ENCODE results near the gene LPCAT1. TPM values are rescaled to one million over a fixed set of nuclear protein-coding genes. Genes with fewer than 3 reads are reported as not detected.

LPCAT1 gene
- total and polyA plus RNA-seq, 8 donors = 5.2 to 229 (median 14.4) TPM

DNA sequence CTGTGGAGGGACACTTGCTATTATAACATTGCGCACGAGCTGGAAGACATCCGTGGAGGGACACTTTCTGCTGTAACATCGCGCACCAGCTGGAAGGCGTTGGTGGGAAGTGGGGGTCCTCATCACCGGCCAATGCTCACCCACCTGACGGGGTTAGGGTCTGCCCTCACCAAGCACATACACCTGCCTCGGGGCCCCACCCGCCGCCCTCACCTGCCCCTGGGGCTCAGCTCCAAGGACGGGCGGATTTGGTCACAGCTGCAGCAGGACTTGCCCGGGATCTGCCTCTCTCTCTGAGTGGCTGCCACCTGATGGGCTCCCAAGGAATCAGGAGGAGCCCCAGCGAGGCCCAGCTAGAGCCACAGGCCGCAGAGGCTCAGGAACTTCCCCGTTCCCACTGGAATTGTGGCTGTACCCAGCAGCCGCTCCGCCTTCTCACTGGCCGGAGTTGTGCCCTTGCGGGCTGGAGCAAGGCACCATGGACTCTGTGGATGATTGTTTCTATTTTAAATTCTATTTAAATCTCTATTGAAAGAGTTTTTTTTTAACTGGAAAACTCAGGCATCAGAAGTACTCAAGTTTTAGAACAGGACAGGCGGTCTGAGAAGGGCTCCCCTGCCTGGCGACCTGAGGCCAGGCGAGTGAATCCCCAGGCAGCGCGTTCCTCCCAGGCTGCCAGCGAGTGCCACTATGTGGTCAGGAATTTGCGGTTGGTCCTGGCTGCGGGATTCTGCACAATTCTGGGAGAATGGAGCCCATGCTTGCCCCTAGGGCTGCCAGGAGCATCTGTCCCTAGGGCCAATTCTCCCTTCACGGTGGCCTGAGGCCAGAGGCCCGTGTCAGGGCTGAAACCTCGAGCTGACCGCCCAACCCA, 39.7 kb downstream of the LPCAT1 start:
- Histone ChIP-seq H3K27me3 (no peaks in the 10 kb centered on the region), H3K36me3 (peaks cover 24 to 74% (median 62%) of the 10 kb centered on the region in 4 donors), H3K27ac (no peak overlapping the region), H3K9me3 (no peaks in the 10 kb centered on the region), H3K4me1 (peaks cover 0 to 12% (median 9%) of the 10 kb centered on the region in 4 donors), H3K4me3 (no peak overlapping the region)
- TF ChIP-seq POLR2AphosphoS5 (IDR thresholded peaks at IDR 0.05) (no peak), POLR2A (IDR thresholded peaks at IDR 0.05) (no peak), EP300 (IDR thresholded peaks at IDR 0.05) (no peak)
- TF ChIP-seq, protein P1, sequence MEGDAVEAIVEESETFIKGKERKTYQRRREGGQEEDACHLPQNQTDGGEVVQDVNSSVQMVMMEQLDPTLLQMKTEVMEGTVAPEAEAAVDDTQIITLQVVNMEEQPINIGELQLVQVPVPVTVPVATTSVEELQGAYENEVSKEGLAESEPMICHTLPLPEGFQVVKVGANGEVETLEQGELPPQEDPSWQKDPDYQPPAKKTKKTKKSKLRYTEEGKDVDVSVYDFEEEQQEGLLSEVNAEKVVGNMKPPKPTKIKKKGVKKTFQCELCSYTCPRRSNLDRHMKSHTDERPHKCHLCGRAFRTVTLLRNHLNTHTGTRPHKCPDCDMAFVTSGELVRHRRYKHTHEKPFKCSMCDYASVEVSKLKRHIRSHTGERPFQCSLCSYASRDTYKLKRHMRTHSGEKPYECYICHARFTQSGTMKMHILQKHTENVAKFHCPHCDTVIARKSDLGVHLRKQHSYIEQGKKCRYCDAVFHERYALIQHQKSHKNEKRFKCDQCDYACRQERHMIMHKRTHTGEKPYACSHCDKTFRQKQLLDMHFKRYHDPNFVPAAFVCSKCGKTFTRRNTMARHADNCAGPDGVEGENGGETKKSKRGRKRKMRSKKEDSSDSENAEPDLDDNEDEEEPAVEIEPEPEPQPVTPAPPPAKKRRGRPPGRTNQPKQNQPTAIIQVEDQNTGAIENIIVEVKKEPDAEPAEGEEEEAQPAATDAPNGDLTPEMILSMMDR (IDR thresholded peaks at IDR 0.05) = no peak
- no peak for DNase-seq
- intact Hi-C loops (cut with DNase I; ENCODE audit: low total_unique reads) = no loop called here
- 92 to 94% (median 93%) methylated on average over 25 to 33 of the region's 33 CpGs for WGBS, 5 donors

GRCh38 chr5:1483064-1483463, 40.7 kb downstream of the LPCAT1 start:
- intact Hi-C loops (cut with DNase I; ENCODE audit: low total_unique reads) = no loop called here
- H3K27ac ChIP-seq = no peak overlapping the region
- peaks cover 23 to 76% (median 58%) of the 10 kb centered on the region in 4 donors for H3K36me3 ChIP-seq
- no peak for DNase-seq
- 93 to 97% (median 94%) methylated on average over 12 to 13 of the region's 13 CpGs for WGBS, 5 donors
- peaks cover 0 to 16% (median 11%) of the 10 kb centered on the region in 4 donors for H3K4me1 ChIP-seq
- H3K4me3 ChIP-seq = no peak overlapping the region
- no peaks in the 10 kb centered on the region for H3K27me3 ChIP-seq
- TF ChIP-seq POLR2A (IDR thresholded peaks at IDR 0.05) = no peak
- no peak for TF ChIP-seq EP300 (IDR thresholded peaks at IDR 0.05)
- TF ChIP-seq, protein P1 (IDR thresholded peaks at IDR 0.05) = no peak
- H3K9me3 ChIP-seq = no peaks in the 10 kb centered on the region

DNA sequence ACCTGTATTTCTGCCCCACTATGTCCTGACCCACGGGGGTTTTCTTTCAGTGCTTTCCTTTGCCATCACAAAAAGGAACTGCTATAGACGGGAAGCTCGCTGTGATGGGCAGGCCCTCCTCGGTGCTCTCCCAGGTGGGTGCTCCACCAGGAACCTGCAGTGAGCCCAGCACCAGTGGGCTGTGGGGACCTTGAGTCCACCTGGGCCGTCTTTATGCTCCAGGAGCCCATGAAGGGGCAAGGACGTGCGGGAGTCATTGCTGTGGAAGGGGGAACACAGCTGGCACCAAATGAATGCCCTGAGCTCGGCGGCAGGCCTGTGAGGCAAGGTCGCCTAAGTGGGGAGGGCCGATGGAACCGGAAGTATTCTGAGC, 41.8 kb downstream of the LPCAT1 start:
- Histone ChIP-seq H3K9me3 (no peaks in the 10 kb centered on the region), H3K27me3 (no peaks in the 10 kb centered on the region), H3K36me3 (peaks cover 18 to 75% (median 54%) of the 10 kb centered on the region in 4 donors), H3K4me3 (no peak overlapping the region), H3K4me1 (peaks cover 0 to 16% (median 11%) of the 10 kb centered on the region in 4 donors), H3K27ac (peak overlapping the region in 2 of 5 donors; percentile 43 to 65)
- TF ChIP-seq EP300 (IDR thresholded peaks at IDR 0.05) = no peak
- TF ChIP-seq POLR2A (IDR thresholded peaks at IDR 0.05) = no peak
- TF ChIP-seq, protein P1 (IDR thresholded peaks at IDR 0.05) = no peak
- intact Hi-C loops (cut with DNase I; ENCODE audit: low total_unique reads) = no loop called here
- WGBS, 5 donors = 85 to 91% (median 90%) methylated on average over 12 of the region's 12 CpGs
- DNase-seq = no peak

DNA sequence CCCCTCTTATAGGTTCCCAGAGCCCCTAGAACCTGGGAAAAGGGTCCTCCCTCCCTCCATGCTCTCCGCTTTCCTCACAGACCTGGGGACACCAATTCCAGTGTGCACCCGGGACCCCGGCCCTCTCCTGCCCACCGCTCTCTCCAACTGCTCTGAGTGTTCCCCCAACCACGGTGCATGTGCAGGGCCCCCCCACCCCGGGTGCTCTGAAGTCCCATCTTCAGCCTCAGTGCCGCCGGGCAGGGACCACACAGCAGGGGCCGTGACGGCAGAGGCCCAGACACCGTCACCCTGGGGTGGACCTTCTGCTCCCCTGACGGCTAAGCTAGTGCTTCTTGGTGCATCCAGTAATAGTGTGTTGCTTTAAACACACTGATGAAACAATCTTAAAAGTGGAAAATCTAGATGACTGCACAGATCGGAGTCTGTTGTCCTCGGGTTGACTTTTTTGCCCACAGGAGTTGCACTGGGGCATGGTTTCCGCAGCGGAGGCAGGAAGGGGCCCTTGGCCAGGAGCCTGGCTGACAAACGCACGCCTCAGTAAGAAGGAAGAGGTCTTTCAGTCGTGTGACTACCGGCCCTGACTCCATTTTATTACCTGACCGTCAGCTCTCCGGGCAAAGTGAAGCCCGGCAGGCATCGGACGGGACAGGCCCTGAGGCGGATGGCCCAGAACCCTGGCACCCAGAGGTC, 42.3 kb downstream of the LPCAT1 start:
- no peaks in the 10 kb centered on the region for H3K9me3 ChIP-seq
- WGBS, 5 donors = 80 to 93% (median 89%) methylated on average over 19 to 26 of the region's 26 CpGs
- peaks cover 18 to 75% (median 54%) of the 10 kb centered on the region in 4 donors for H3K36me3 ChIP-seq
- H3K27ac ChIP-seq = peak overlapping the region in 3 of 5 donors; percentile 34 to 66 (median 65)
- no peak overlapping the region for H3K4me3 ChIP-seq
- peaks cover 0 to 16% (median 11%) of the 10 kb centered on the region in 4 donors for H3K4me1 ChIP-seq
- H3K27me3 ChIP-seq = no peaks in the 10 kb centered on the region
- intact Hi-C loops (cut with DNase I; ENCODE audit: low total_unique reads) = no loop called here
- no peak for DNase-seq
- no peak for TF ChIP-seq POLR2AphosphoS5 (IDR thresholded peaks at IDR 0.05)
- TF ChIP-seq POLR2A (IDR thresholded peaks at IDR 0.05) = no peak
- TF ChIP-seq EP300 (IDR thresholded peaks at IDR 0.05) = no peak
- TF ChIP-seq, protein P1 (IDR thresholded peaks at IDR 0.05) = no peak

All from stomach (tissue), 9 donors.